ENCODE measurements around the gene HAPSTR1. TPM values are rescaled to one million over a fixed set of nuclear protein-coding genes. Genes with fewer than 3 reads are reported as not detected.

Gene HAPSTR1
- polyA plus RNA-seq, 3 donors: 7.2 to 58.9 (median 11.1) TPM

GRCh38 chr16:9105189-9105588 is 13.7 kb downstream of the HAPSTR1 start:
- peaks cover 100% of the 10 kb centered on the region for H4K20me1 ChIP-seq (ENCODE audit: insufficient read depth, low read length)
- Mint-ChIP-seq H3K4me3 (no peak overlapping the region), H3K27ac (peak overlapping the region in 2 of 7 donors; percentile 27 to 61), H3K36me3 (peaks cover 86 to 89% of the 10 kb centered on the region in 2 donors), H3K4me1 (peaks cover 76% of the 10 kb centered on the region), H3K27me3 (ENCODE audit: low read depth in 3 of 3) (no peaks in the 10 kb centered on the region), H3K9me3 (no peaks in the 10 kb centered on the region)
- H3K27ac ChIP-seq (ENCODE audit: low read depth in 1 of 2, low read length in 2 of 2): peak overlapping the region in 1 of 2 donors; percentile 18
- no peak overlapping the region for H3K4me3 ChIP-seq (replicated peaks in 1 of 3; ENCODE audit: low read depth in 2 of 3, low read length in 3 of 3)
- H3K9me3 ChIP-seq (replicated peaks in 1 of 2; ENCODE audit: control insufficient read depth in 1 of 2, insufficient read depth in 1 of 2, low read length in 2 of 2): no peaks in the 10 kb centered on the region
- DNase-seq: no peak
- H3K79me2 ChIP-seq (ENCODE audit: insufficient read depth, low read length): peaks cover 100% of the 10 kb centered on the region
- no peak overlapping the region for H3K4me2 ChIP-seq (replicated peaks; ENCODE audit: extremely low read depth, low read length, poor library complexity, severe bottlenecking)
- TF ChIP-seq CTCF (IDR thresholded peaks at IDR 0.05): no peak
- no peaks in the 10 kb centered on the region for H3K27me3 ChIP-seq (ENCODE audit: control insufficient read depth in 2 of 2, insufficient read depth in 2 of 2, low read length in 2 of 2)
- peaks cover 55 to 65% of the 10 kb centered on the region in 2 donors for H3K4me1 ChIP-seq (ENCODE audit: control insufficient read depth in 1 of 2, insufficient read depth in 2 of 2, low read length in 2 of 2)
- H3K36me3 ChIP-seq (replicated peaks in 1 of 2; ENCODE audit: control insufficient read depth in 1 of 2, insufficient read depth in 2 of 2, low read length in 2 of 2): peaks cover 75 to 91% of the 10 kb centered on the region in 2 donors
- intact Hi-C loops (cut with micrococcal nuclease): no loop called here
- no peak overlapping the region for H2AFZ ChIP-seq (ENCODE audit: insufficient read depth, low read depth, low read length, poor library complexity, severe bottlenecking)
- no peak overlapping the region for H3K9ac ChIP-seq (ENCODE audit: insufficient read depth, low read length, poor library complexity, severe bottlenecking)

GRCh38 chr16:9107025-9107970 is 15.9 kb downstream of the HAPSTR1 start:
- no peak overlapping the region for H3K4me2 ChIP-seq (replicated peaks; ENCODE audit: extremely low read depth, low read length, poor library complexity, severe bottlenecking)
- WGBS (ENCODE audit: insufficient coverage): 87% methylated on average over 8 of the region's 9 CpGs

More at GRCh38 chr16:9107025-9107970, 15.9 kb downstream of the HAPSTR1 start:
- Histone ChIP-seq H3K27ac (ENCODE audit: low read depth in 1 of 2, low read length in 2 of 2) (peak overlapping the region in 1 of 2 donors; percentile 69), H3K4me1 (ENCODE audit: control insufficient read depth in 1 of 2, insufficient read depth in 2 of 2, low read length in 2 of 2) (peaks cover 53 to 65% of the 10 kb centered on the region in 2 donors), H3K4me3 (replicated peaks in 1 of 3; ENCODE audit: low read depth in 2 of 3, low read length in 3 of 3) (no peak overlapping the region), H3K36me3 (replicated peaks in 1 of 2; ENCODE audit: control insufficient read depth in 1 of 2, insufficient read depth in 2 of 2, low read length in 2 of 2) (peaks cover 73 to 91% of the 10 kb centered on the region in 2 donors), H4K20me1 (ENCODE audit: insufficient read depth, low read length) (peaks cover 100% of the 10 kb centered on the region), H3K9ac (ENCODE audit: insufficient read depth, low read length, poor library complexity, severe bottlenecking) (no peak overlapping the region), H3K79me2 (ENCODE audit: insufficient read depth, low read length) (peaks cover 100% of the 10 kb centered on the region), H3K9me3 (replicated peaks in 1 of 2; ENCODE audit: control insufficient read depth in 1 of 2, insufficient read depth in 1 of 2, low read length in 2 of 2) (no peaks in the 10 kb centered on the region), H2AFZ (ENCODE audit: insufficient read depth, low read depth, low read length, poor library complexity, severe bottlenecking) (no peak overlapping the region), H3K27me3 (ENCODE audit: control insufficient read depth in 2 of 2, insufficient read depth in 2 of 2, low read length in 2 of 2) (no peaks in the 10 kb centered on the region)
- H3K27me3 Mint-ChIP-seq (ENCODE audit: low read depth in 3 of 3): no peaks in the 10 kb centered on the region
- no peaks in the 10 kb centered on the region for H3K9me3 Mint-ChIP-seq
- H3K4me1 Mint-ChIP-seq: peaks cover 74% of the 10 kb centered on the region
- H3K27ac Mint-ChIP-seq: peak overlapping the region; percentile 0 to 86 (median 46)
- no peak overlapping the region for H3K4me3 Mint-ChIP-seq
- TF ChIP-seq CTCF (IDR thresholded peaks at IDR 0.05): no peak
- H3K36me3 Mint-ChIP-seq: peaks cover 77 to 84% of the 10 kb centered on the region in 2 donors
- intact Hi-C loops (cut with micrococcal nuclease): no loop called here
- no peak for DNase-seq

Measured in CD14-positive monocyte (primary cell).